DMS153 treated with DMSO at 0.1 percent for 48 hours (cell line): Measurements from ENCODE around the gene ASH1L.
"Not testable (repeated sequence)": the region's sequence is repeated elsewhere in the genome, so short reads cannot be mapped to it uniquely, and the experiment has no call there.

Experiments
- DNase-seq: peaks from one replicate; lab custom pipeline; 2025; ENCODE audit not compliant: unreplicated experiment; lab: John Stamatoyannopoulos, UW

Gene ASH1L

DNA sequence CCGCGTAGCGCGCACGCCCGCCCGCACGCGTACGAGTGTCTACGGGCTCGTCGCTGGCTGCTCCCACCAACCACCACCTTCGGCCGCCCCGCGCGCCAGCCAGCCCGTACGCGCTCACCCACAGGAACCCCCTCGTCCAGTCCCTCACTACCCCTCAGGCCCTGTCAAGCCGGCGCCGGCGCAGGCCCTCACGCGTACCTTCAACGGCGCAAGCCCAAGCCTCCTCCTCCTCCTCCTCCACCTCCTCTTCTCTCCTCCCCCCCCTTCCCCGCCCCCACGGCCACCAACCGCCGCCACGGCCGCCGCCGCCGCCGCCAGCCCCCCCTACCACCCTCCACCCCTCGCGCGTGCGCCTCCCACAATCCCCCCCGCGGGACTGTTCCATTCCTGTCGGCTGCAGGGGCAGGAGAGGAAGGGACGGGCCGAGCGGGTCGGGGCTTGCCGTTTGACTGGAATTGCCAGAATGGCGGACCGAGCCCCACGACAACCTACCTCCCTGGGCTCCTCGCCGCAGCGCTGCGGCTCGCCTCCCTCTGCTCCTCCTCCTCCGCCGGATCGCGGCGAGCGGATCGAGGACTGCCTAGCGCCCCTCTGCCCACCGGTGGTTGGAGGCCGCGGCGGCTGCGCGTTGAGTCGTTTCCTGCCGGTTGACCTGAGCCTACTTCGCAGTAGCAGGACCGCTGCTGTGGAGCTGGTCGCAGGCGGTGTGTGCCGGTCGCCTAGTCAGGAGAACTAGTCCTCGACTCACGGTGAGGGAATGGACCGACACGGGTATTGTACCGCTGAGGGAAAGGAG, at the start of gene ASH1L:
TSS of gene ASH1L (minus strand) at position 223 of the 796 bp plus-strand sequence. CDS start 41,284 bp downstream, outside the sequence.
- DNase-seq, result peak; percentile 96

DNA sequence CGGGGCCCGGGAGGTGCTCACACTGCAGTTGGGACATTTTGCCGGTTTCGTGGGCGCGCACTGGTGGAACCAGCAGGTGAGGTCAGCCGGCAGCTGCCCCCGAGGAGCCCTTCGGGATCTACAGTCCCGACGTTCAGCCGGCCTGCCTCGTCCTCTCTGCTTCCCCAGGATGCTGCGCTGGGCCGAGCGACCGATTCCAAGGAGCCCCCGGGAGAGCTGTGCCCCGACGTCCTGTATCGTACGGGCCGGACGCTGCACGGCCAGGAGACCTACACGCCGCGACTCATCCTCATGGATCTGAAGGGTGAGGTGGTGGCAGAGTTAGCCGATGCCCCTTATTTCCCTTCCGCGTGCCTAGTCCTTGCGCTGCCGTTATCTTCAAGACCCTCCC, 47.6 kb upstream of the ASH1L start:
- DNase-seq, result not testable (repeated sequence)

DNA sequence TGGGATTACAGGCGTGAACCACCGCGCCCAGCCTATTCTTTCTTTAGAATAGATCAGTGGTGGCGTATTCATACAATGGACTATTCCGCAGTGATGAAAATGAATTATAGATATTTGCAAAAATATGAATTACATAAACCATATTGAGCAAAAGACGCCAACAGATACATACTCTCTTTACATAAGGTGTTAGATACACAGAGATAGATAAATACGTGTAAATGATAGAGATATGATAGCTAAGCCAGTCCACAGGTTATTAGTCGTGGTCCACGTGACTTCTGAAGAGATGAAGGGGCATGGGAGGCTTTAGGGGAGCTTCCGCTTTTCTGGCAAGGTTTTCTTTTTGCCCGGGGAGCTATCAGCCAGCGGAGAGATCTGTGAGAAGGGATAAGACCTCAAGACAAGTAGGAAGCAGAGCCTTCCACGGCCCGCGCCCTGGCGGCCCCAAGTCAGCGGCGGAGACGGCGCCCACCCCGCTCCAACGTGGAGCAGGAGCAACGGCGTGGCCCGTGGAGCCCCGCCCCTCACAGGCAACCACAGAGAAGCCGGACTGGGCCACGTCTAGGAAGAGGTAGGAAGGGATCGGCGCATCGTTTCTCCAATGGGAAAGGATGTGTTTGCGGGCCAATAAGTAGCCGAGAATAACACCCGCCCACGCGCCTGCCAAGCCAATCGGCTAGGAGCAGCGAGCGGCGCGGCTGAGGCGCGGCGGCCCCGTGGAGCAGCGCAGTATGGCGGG, 47.1 kb upstream of the ASH1L start, which contains the start of gene MSTO1:
TSS of gene MSTO1 (plus strand) at position 704 of the 742 bp plus-strand sequence. CDS start at position 735, 31 bp downstream.
- peak; percentile 97 for DNase-seq

- DNase-seq, result no peak
Measured at GRCh38 chr1:155608888-155609225, 46.3 kb upstream of the ASH1L start.

DNA sequence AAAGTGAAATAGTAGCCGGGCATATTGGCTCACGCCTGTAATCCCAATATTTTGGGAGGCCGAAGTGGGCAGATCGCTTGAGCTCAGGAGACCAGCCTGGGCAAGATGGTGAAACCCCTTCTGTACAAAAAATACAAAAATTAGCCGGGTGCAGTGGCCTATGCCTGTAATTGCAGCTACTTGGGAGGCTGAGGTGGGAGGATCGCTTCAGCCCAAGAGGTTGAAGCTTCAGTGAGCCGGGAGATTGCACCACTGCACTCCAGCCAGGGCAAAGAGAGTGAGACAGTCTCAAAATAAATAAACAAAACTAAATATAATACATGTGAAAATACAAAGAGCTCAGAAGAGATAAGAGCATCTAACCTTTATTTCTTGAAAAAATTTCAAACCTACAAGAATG, 45.1 kb upstream of the ASH1L start:
- DNase-seq, result no peak

GRCh38 chr1:155599828-155600572, 37.4 kb upstream of the ASH1L start:
- DNase-seq, result not testable (repeated sequence)

- DNase-seq, result no peak
Measured at GRCh38 chr1:155598842-155599331, 36.3 kb upstream of the ASH1L start.

GRCh38 chr1:155596864-155597263, 34.3 kb upstream of the ASH1L start:
- DNase-seq, result no peak

GRCh38 chr1:155595877-155596474, 33.4 kb upstream of the ASH1L start:
- DNase-seq, result not testable (repeated sequence)

GRCh38 chr1:155591770-155592169, 29.2 kb upstream of the ASH1L start:
- peak; percentile 62 for DNase-seq

DNA sequence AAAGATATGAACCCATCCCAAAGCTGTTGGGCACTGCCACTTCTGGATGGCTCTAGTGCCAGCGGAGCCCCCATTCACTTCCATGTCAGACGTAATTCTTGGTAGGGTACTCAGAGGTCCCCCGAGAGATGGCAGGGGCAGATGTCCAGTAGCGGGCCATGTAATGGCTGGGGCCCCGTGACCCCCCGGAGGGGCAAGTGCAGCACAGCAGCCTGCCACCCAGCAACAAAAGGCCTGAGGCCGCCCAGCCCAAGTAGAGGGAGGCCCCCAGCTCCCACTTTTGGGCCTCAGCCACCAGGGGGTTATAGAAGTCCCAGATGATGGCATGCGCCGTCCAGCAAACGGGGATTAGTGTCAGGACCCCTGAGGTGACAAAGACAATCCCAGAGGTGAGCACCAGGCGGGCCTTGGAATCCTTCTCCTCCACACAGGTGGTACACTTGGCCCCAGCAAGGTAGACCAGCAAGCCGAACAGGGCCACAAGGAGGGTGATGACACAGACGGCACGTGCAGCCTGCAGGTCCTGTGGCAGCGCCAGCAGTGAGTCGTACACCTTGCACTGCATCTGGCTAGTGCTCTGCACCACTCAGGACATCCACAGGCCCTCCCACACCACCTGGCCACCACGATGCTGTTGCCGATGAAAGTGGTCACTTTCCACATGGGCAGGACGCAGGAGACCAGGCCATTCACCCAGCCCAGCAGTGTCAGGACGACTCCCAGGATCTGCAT, 28.1 kb upstream of the ASH1L start:
- DNase-seq, result not testable (repeated sequence)

DNA sequence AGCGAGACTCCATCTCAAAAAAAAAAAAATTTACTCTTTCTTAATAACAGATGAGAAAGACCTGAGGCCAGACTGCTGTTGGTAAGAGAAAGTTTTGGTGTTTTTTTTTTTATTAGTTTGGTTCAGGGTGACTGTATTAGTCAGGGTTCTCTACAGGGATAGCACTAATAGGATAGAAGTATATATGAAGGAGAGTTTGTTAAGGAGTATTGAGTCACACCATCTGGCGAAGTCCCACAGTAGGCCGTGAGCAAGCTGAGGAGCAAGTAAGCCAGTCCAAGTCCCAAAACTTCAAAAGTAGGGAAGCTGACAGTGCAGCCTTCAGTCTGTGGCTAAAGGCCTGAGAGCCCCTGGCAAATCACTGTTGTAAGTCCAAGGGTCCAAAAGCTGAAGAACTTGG, 26.7 kb upstream of the ASH1L start:
- DNase-seq, result not testable (repeated sequence)

- not testable (repeated sequence) for DNase-seq
Measured at GRCh38 chr1:155583846-155584245, 21.2 kb upstream of the ASH1L start.

DNA sequence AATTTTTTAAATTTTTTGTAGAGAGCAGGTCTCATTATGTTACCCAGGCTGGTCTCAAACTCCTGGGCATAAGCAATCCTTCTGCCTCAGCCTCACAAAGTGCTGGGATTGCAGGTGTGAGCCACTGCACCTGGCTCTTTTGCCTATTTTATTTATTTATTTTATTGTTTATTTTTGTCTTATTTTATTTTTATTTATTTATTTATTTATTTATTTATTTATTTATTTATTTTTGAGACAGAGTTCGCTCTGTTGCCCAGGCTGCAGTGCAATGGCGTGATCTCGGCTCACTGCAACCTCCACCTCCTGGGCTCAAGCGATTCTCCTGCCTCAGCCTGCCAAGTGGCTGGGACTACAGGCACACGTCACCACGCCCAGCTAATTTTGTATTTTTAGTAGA, 13.0 kb upstream of the ASH1L start:
- DNase-seq, result not testable (repeated sequence)

DNA sequence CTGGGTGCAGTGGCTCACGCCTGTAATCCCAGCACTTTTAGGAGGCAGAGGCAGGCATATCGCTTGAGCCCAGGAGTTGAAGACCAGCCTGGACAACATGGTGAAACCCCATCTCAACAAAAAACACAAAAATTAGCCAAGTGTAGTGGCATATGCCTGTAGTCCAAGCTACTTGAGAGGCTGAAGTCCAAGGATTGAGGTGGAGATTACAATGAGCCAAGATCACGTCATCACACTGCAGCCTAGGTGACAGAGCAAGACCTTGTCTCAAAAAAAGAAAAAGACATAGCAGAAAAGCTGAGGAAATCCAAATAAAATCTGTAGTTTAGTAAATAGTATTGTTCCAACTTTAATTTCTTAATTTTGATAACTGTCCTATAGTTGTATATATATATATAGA, 11.5 kb upstream of the ASH1L start:
- DNase-seq, result no peak

- no peak for DNase-seq
Measured at GRCh38 chr1:155570593-155570990, 8.0 kb upstream of the ASH1L start.

DNA sequence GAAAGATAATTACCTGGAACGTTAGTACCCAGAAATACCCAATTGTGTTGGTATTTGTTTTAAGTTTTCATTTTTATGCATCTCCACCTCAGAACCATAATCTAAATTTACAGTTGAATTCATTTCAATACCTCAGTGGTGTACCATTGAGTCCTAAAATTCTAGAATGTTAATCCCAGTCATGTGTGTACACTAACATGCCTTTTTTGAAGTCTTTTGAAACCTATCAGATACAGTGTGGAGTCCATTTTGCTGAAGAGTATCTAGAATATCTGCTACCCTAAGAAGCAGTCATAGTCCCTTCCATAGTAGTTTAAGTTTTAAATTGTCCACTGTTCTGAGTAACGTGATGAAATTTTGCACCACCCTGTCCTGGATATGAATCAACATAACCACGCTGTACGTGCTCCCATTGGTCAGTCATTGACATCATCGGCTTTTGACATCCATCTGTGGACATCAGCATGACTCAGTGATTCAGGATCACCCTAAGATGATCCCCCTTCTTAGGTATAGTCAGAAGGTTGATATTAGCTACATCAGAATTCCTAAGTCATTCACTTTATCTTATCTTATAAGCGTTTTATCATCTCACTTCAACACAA, 7.5 kb upstream of the ASH1L start:
- DNase-seq, result no peak

- peak; percentile 58 for DNase-seq
Measured at GRCh38 chr1:155563377-155564022, 897 bp upstream of the ASH1L start.
